Astrocyte (in vitro differentiated cells and primary cell): Measurements from ENCODE around the gene ACACA. TPM values are rescaled to one million over a fixed set of nuclear protein-coding genes. Genes with fewer than 3 reads are reported as not detected.

Experiments
- DNase-seq: peaks from one replicate; pipeline ENCODE4 v3.0.0-alpha.2; 2010; ENCODE audit warnings: low read depth
- FAIRE-seq: peaks from 2 replicates; lab custom pipeline; 2011; peaks lifted over from hg19 to GRCh38; lab: Jason Lieb, UNC
- H2AFZ ChIP-seq: 2 replicates; pipeline ENCODE4 v1.6.0; 2012; ENCODE audit warnings: low read depth, low read length, inconsistent platforms
- H3K27ac ChIP-seq: 2 replicates; pipeline ENCODE4 v1.5.1; 2011; ENCODE audit warnings: low read depth, low read length, inconsistent platforms
- H3K27me3 ChIP-seq: 2 replicates; pipeline ENCODE4 v1.6.0; 2011; ENCODE audit warnings: low read length, inconsistent platforms; ENCODE audit not compliant: insufficient read depth
- H3K36me3 ChIP-seq: 2 replicates; pipeline ENCODE4 v1.5.1; 2011; ENCODE audit warnings: low read length, inconsistent platforms; ENCODE audit not compliant: insufficient read depth
- H3K4me1 ChIP-seq: 2 replicates; pipeline ENCODE4 v1.5.1; 2011; ENCODE audit warnings: low read length, inconsistent platforms; ENCODE audit not compliant: insufficient read depth
- H3K4me2 ChIP-seq: 2 replicates; pipeline ENCODE4 v1.6.0; 2012; ENCODE audit warnings: low read length, inconsistent platforms
- H3K4me3 ChIP-seq: 2 replicates; pipeline ENCODE4 v1.5.1; 2011; ENCODE audit warnings: low read depth, mild to moderate bottlenecking, low read length, inconsistent platforms; ENCODE audit not compliant: insufficient read depth
- H3K79me2 ChIP-seq: 2 replicates; pipeline ENCODE4 v1.6.0; 2012; ENCODE audit warnings: mild to moderate bottlenecking, low read length, inconsistent platforms; ENCODE audit not compliant: insufficient read depth
- H3K9ac ChIP-seq: 2 replicates; pipeline ENCODE4 v1.6.0; 2012; ENCODE audit warnings: mild to moderate bottlenecking, low read length, inconsistent platforms
- H3K9me3 ChIP-seq: 2 replicates; pipeline ENCODE4 v1.5.1; 2012; ENCODE audit warnings: low read depth, mild to moderate bottlenecking, low read length, inconsistent platforms; ENCODE audit not compliant: insufficient read depth
- H4K20me1 ChIP-seq: 2 replicates; pipeline ENCODE4 v1.6.0; 2012; ENCODE audit warnings: low read length, inconsistent platforms; ENCODE audit not compliant: insufficient read depth
- H3K27ac Mint-ChIP-seq: one replicate; pipeline ENCODE4 v1.8.0; 2021; ENCODE audit warnings: mild to moderate bottlenecking, mixed read lengths; ENCODE audit not compliant: unreplicated experiment
- H3K27me3 Mint-ChIP-seq: one replicate; pipeline ENCODE4 v1.8.0; 2021; ENCODE audit warnings: low read depth, mixed read lengths; ENCODE audit not compliant: unreplicated experiment
- H3K36me3 Mint-ChIP-seq: one replicate; pipeline ENCODE4 v1.8.0; 2021; ENCODE audit warnings: low read depth, mixed read lengths; ENCODE audit not compliant: unreplicated experiment
- H3K4me1 Mint-ChIP-seq: one replicate; pipeline ENCODE4 v1.8.0; 2021; ENCODE audit warnings: low read depth, mixed read lengths; ENCODE audit not compliant: unreplicated experiment
- H3K4me3 Mint-ChIP-seq: one replicate; pipeline ENCODE4 v1.8.0; 2021; ENCODE audit warnings: mild to moderate bottlenecking, moderate library complexity, mixed read lengths; ENCODE audit not compliant: unreplicated experiment
- H3K9me3 Mint-ChIP-seq: one replicate; pipeline ENCODE4 v1.8.0; 2021; ENCODE audit warnings: mild to moderate bottlenecking, mixed read lengths; ENCODE audit not compliant: unreplicated experiment
- EZH2 ChIP-seq: IDR thresholded peaks from 2 replicates; pipeline ENCODE4 v1.6.1; 2012; ENCODE audit warnings: mild to moderate bottlenecking, low read length, inconsistent platforms; ENCODE audit not compliant: insufficient read depth
- total RNA-seq: library from RNA; stranded (reverse); gene quantifications from 2 replicates; pipeline ENCODE4 v1.2.1, GENCODE V29; 2021
- TF ChIP-seq, protein P1 (sequence below): IDR thresholded peaks from 2 replicates; pipeline ENCODE4 v1.5.1; 2011; ENCODE audit warnings: low read depth, mild to moderate bottlenecking, inconsistent platforms, low read length, moderate library complexity; ENCODE audit not compliant: insufficient read depth

The ACACA gene
- total RNA-seq, 1 donor from 2014 or later, result 88.3 TPM

DNA sequence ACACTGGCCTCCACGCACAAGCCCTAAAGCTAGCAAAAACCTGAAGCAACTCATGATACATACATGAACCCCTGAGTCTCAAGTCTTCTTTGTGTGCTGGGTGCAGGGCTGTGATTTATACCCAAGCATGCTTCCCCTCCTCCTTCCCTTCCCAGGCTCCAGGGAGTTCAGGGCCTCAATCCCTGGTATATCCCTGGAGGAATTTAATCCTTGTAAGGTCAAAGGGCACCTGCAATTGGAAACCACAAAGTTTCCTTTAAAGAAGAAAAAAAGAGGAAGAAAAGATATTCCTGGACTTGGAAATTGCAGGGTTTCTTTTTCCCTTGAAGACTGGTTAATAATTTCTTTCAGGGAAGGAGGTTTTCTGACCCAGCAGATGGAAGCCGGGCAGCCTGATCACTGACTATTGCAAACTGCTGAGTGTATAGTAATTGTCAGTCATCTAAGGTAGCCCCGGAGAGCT is 275.6 kb downstream of the ACACA start:
- H3K27ac ChIP-seq, result no peak overlapping the region
- no peak overlapping the region for H3K4me3 Mint-ChIP-seq

DNA sequence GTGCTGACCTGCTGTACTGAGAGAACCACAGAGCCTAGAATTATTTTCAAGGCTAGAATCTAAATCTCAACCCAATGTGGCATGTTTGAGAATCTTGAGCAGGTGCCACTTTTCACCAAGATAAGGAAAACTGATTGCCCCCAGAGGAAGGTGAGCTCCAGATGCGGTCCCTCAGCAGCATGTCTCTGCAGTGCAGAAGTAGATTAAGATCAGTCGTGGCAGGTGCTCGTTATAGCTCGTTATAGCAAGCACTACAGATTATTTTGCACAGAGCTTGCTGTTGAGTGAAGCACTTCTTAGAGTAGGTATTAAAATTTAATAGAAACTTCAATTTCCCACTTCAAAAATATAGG is 281.8 kb downstream of the ACACA start:
- H3K79me2 ChIP-seq, result no peaks in the 10 kb centered on the region
- no peak overlapping the region for H3K9ac ChIP-seq
- Mint-ChIP-seq H3K36me3 (peaks cover 18% of the 10 kb centered on the region), H3K4me3 (no peak overlapping the region), H3K4me1 (no peaks in the 10 kb centered on the region), H3K9me3 (no peaks in the 10 kb centered on the region), H3K27ac (no peak overlapping the region), H3K27me3 (no peaks in the 10 kb centered on the region)
- H3K36me3 ChIP-seq, result peaks cover 34% of the 10 kb centered on the region
- H3K4me1 ChIP-seq, result no peaks in the 10 kb centered on the region
- no peak overlapping the region for H3K27ac ChIP-seq
- TF ChIP-seq, protein P1, sequence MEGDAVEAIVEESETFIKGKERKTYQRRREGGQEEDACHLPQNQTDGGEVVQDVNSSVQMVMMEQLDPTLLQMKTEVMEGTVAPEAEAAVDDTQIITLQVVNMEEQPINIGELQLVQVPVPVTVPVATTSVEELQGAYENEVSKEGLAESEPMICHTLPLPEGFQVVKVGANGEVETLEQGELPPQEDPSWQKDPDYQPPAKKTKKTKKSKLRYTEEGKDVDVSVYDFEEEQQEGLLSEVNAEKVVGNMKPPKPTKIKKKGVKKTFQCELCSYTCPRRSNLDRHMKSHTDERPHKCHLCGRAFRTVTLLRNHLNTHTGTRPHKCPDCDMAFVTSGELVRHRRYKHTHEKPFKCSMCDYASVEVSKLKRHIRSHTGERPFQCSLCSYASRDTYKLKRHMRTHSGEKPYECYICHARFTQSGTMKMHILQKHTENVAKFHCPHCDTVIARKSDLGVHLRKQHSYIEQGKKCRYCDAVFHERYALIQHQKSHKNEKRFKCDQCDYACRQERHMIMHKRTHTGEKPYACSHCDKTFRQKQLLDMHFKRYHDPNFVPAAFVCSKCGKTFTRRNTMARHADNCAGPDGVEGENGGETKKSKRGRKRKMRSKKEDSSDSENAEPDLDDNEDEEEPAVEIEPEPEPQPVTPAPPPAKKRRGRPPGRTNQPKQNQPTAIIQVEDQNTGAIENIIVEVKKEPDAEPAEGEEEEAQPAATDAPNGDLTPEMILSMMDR, result no peak
- no peak for TF ChIP-seq EZH2
- no peaks in the 10 kb centered on the region for H3K9me3 ChIP-seq
- no peak for FAIRE-seq
- no peak overlapping the region for H3K4me3 ChIP-seq
- H3K4me2 ChIP-seq, result no peak overlapping the region
- H3K27me3 ChIP-seq, result no peaks in the 10 kb centered on the region
- H2AFZ ChIP-seq, result no peak overlapping the region
- DNase-seq, result no peak
- no peaks in the 10 kb centered on the region for H4K20me1 ChIP-seq

More for the DNA sequence above, 275.6 kb downstream of the ACACA start:
- Histone ChIP-seq H3K79me2 (no peaks in the 10 kb centered on the region), H3K4me2 (no peak overlapping the region), H3K4me1 (peaks cover 3% of the 10 kb centered on the region), H3K9me3 (no peaks in the 10 kb centered on the region), H3K27me3 (no peaks in the 10 kb centered on the region), H3K36me3 (peaks cover 24% of the 10 kb centered on the region), H4K20me1 (peaks cover 7% of the 10 kb centered on the region), H3K4me3 (no peak overlapping the region), H3K9ac (no peak overlapping the region), H2AFZ (no peak overlapping the region)
- FAIRE-seq (no peak), DNase-seq (no peak)
- peaks cover 26% of the 10 kb centered on the region for H3K4me1 Mint-ChIP-seq
- H3K9me3 Mint-ChIP-seq, result no peaks in the 10 kb centered on the region
- H3K27me3 Mint-ChIP-seq, result no peaks in the 10 kb centered on the region
- peak overlapping the region; percentile 29 for H3K27ac Mint-ChIP-seq
- no peak for TF ChIP-seq EZH2
- TF ChIP-seq, protein P1, result no peak
- peaks cover 13% of the 10 kb centered on the region for H3K36me3 Mint-ChIP-seq

DNA sequence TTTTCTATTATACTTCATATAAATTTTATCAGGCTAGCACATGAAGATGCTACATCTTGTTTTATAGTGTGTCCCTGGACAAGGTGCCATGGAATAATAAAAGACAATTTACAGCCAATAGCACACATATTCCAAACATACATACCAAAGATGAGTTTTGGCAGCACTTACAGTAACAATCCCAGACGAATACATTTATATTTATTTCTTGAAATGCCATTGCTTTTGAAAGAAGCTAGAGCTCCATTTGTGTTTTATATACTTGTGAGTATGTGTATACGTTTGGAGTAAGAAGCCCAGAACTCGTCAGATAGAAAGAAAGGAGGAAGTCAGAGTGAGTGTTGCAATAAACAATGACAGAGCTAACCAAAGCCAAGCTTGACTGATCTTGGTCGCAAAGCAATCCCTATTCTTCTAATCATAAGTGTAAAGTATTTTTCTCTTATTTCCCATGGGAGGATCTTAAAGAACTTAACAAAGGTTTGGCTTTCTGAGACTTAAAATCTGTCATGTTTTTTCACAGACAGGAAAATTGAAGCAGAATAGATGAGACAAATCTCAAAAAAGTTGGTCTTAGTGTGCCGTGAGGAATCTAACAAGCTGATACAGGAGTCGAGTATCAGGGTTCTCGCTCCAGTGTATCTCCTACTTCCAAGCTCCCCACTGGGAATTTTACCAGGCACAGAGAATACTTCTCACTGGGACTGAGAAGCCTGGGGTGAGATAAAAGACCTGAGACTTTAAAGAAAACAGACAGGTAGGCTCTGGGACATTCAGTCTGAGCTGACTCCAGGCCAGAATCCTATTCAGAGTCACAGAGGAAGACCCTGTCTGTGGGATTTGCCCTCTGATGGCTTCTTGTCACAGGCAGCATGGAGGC is 282.5 kb downstream of the ACACA start:
- H3K79me2 ChIP-seq, result no peaks in the 10 kb centered on the region
- no peak overlapping the region for H3K4me3 Mint-ChIP-seq
- H3K36me3 Mint-ChIP-seq, result peaks cover 14% of the 10 kb centered on the region
- H3K4me1 ChIP-seq, result no peaks in the 10 kb centered on the region
- no peak overlapping the region for H2AFZ ChIP-seq
- no peaks in the 10 kb centered on the region for H3K27me3 ChIP-seq
- no peak for FAIRE-seq
- H3K27ac ChIP-seq, result no peak overlapping the region
- H3K4me2 ChIP-seq, result no peak overlapping the region
- no peaks in the 10 kb centered on the region for H3K27me3 Mint-ChIP-seq
- no peak overlapping the region for H3K9ac ChIP-seq
- H3K36me3 ChIP-seq, result peaks cover 27% of the 10 kb centered on the region
- DNase-seq, result no peak
- no peaks in the 10 kb centered on the region for H3K4me1 Mint-ChIP-seq
- no peak overlapping the region for H3K27ac Mint-ChIP-seq
- no peak overlapping the region for H3K4me3 ChIP-seq
- no peaks in the 10 kb centered on the region for H3K9me3 ChIP-seq
- no peaks in the 10 kb centered on the region for H3K9me3 Mint-ChIP-seq
- no peaks in the 10 kb centered on the region for H4K20me1 ChIP-seq
- TF ChIP-seq, protein P1, result no peak
- TF ChIP-seq EZH2, result no peak
